GM23248 (cell line): ENCODE measurements around the gene BHMT.

ENCODE experiments used
- EZH2 ChIP-seq: fragments of 200-600 bp; sonication (generic); IDR thresholded peaks from 2 replicates; pipeline ENCODE4 v1.6.1; 2018; ENCODE audit warnings: antibody characterized with exemption, mild to moderate bottlenecking; ENCODE audit not compliant: insufficient read depth, poor library complexity, severe bottlenecking
- EZH2phosphoT487 ChIP-seq: fragments of 200-600 bp; sonication (generic); IDR thresholded peaks from 2 replicates; pipeline ENCODE4 v1.6.1; 2018; ENCODE audit warnings: antibody characterized with exemption, moderate library complexity, mild to moderate bottlenecking, low read depth; ENCODE audit not compliant: insufficient read depth

DNA sequence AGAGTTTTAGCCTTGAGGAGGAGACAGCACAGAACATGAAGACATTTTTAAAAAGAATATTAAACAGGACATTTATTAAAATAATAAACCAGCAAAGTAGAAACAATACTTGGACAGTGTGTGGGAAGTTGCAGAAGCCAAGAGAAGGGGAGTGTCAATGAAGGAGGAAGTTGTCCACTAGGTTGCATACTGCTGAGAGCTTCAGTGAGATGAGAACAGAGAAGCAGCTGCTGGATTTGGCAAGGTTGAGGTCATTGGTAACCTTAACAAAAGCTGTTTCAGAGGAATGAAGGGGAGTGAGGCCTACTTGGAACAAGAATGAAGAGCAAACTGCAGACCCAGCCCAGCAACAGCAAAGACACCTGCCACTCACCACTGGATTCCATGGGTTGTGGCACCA is 11.4 kb downstream of the BHMT start:
- TF ChIP-seq EZH2 (no peak), EZH2phosphoT487 (no peak)
